DOHH2 (cell line): Measurements from ENCODE around the gene TGDS.

ENCODE experiments used
- H3F3A ChIP-seq: fragments of 200-600 bp; sonication (generic), shearing (Covaris generic); 2 replicates; pipeline ENCODE4 v1.6.0; 2016; ENCODE audit warnings: antibody characterized with exemption, mild to moderate bottlenecking; ENCODE audit not compliant: control insufficient read depth, insufficient read depth
- H3K27ac ChIP-seq: fragments of 200-600 bp; sonication (generic); 2 replicates; pipeline ENCODE4 v1.5.1; 2014; ENCODE audit warnings: low read depth, mild to moderate bottlenecking, low read length, moderate library complexity
- H3K27me3 ChIP-seq: fragments of 200-600 bp; sonication (generic); 2 replicates; pipeline ENCODE4 v1.6.1; 2014; ENCODE audit warnings: mild to moderate bottlenecking, low read length, mixed read lengths; ENCODE audit not compliant: control insufficient read depth
- H3K36me3 ChIP-seq: fragments of 200-600 bp; sonication (generic); 2 replicates; pipeline ENCODE4 v1.6.1; 2014; ENCODE audit warnings: mild to moderate bottlenecking, low read length, moderate library complexity, mixed read lengths; ENCODE audit not compliant: control insufficient read depth
- H3K4me1 ChIP-seq: fragments of 200-600 bp; sonication (generic); 2 replicates; pipeline ENCODE4 v1.6.1; 2014; ENCODE audit warnings: mild to moderate bottlenecking, low read length, mixed read lengths; ENCODE audit not compliant: control insufficient read depth
- H3K4me2 ChIP-seq: fragments of 200-600 bp; sonication (generic); 2 replicates; pipeline ENCODE4 v1.6.0; 2014; ENCODE audit warnings: mild to moderate bottlenecking, low read length, moderate library complexity
- H3K4me3 ChIP-seq: fragments of 200-600 bp; sonication (generic); 2 replicates; pipeline ENCODE4 v1.5.1; 2014; ENCODE audit warnings: mild to moderate bottlenecking, low read length, mixed read lengths
- H3K79me2 ChIP-seq: fragments of 200-600 bp; sonication (generic); 2 replicates; pipeline ENCODE4 v1.6.1; 2014; ENCODE audit warnings: mild to moderate bottlenecking, low read length, mixed read lengths; ENCODE audit not compliant: control insufficient read depth
- H3K9me2 ChIP-seq: fragments of 200-600 bp; sonication (generic); replicated peaks from 2 replicates; pipeline ENCODE4 v1.6.1; 2014; ENCODE audit warnings: mild to moderate bottlenecking, low read length, mixed read lengths; ENCODE audit not compliant: control insufficient read depth
- H3K9me3 ChIP-seq: fragments of 200-600 bp; sonication (generic); 2 replicates; pipeline ENCODE4 v1.6.1; 2014; ENCODE audit warnings: antibody characterized with exemption, low read length, mixed read lengths; ENCODE audit not compliant: control insufficient read depth, insufficient read depth
- H4K20me1 ChIP-seq: fragments of 200-600 bp; sonication (generic); 2 replicates; pipeline ENCODE4 v1.6.0; 2014; ENCODE audit warnings: low read depth, mild to moderate bottlenecking, antibody characterized with exemption, low read length, moderate library complexity; ENCODE audit not compliant: control insufficient read depth, insufficient read depth
- CTCF ChIP-seq: fragments of 200-600 bp; sonication (generic); IDR thresholded peaks from one replicate; pipeline ENCODE4 v1.5.1; 2014; ENCODE audit warnings: antibody characterized with exemption, mild to moderate bottlenecking, low read depth, low read length; ENCODE audit not compliant: poor library complexity, severe bottlenecking
- EZH2phosphoT487 ChIP-seq: fragments of 200-600 bp; sonication (generic); IDR thresholded peaks from 2 replicates; pipeline ENCODE4 v1.6.1; 2017; ENCODE audit warnings: borderline replicate concordance, mild to moderate bottlenecking, antibody characterized with exemption, low read length, moderate library complexity, mixed read lengths

Gene TGDS

DNA sequence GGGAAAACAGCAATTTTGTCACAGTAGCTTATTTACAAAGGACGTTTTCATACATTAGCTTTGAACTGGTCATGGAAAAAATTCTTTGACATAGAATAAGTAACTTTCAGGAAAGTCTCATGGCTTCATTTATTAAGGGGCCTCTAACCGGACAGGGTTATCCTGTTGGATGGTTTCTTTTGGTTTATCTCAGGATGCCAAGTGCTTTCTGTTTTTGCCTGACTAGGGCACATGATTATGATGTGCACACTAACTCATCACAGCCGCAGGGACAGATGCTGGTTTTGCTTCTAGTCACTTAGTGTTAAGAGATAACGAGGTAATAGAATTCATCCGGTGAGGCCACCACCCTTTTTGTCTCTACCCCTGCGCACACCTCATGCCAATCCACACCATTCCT is 53.0 kb downstream of the TGDS start:
- Histone ChIP-seq H3K27ac (no peak overlapping the region), H3K27me3 (peaks cover 13% of the 10 kb centered on the region), H3K9me3 (no peaks in the 10 kb centered on the region), H4K20me1 (no peaks in the 10 kb centered on the region), H3K4me1 (peaks cover 4% of the 10 kb centered on the region), H3F3A (no peaks in the 10 kb centered on the region), H3K4me3 (no peak overlapping the region), H3K4me2 (no peak overlapping the region), H3K9me2 (no peaks in the 10 kb centered on the region), H3K79me2 (no peaks in the 10 kb centered on the region), H3K36me3 (no peaks in the 10 kb centered on the region)
- no peak for TF ChIP-seq CTCF
- TF ChIP-seq EZH2phosphoT487, result no peak

- H3K4me2 ChIP-seq, result no peak overlapping the region
- no peaks in the 10 kb centered on the region for H3K4me1 ChIP-seq
- H3K9me3 ChIP-seq, result no peaks in the 10 kb centered on the region
- H3K27me3 ChIP-seq, result peaks cover 13% of the 10 kb centered on the region
- H3K36me3 ChIP-seq, result no peaks in the 10 kb centered on the region
- H3K27ac ChIP-seq, result no peak overlapping the region
- H3K9me2 ChIP-seq, result no peaks in the 10 kb centered on the region
- H3F3A ChIP-seq, result no peaks in the 10 kb centered on the region
- H3K4me3 ChIP-seq, result no peak overlapping the region
- no peak for TF ChIP-seq EZH2phosphoT487
- H3K79me2 ChIP-seq, result no peaks in the 10 kb centered on the region
- H4K20me1 ChIP-seq, result no peaks in the 10 kb centered on the region
These were observed 58.0 kb downstream of the TGDS start for GRCh38 chr13:94537740-94538630.

- Histone ChIP-seq H3K27me3 (peaks cover 13% of the 10 kb centered on the region), H3F3A (no peaks in the 10 kb centered on the region), H3K9me3 (no peaks in the 10 kb centered on the region), H3K79me2 (no peaks in the 10 kb centered on the region), H3K4me2 (no peak overlapping the region), H3K36me3 (no peaks in the 10 kb centered on the region), H3K27ac (no peak overlapping the region), H3K4me1 (no peaks in the 10 kb centered on the region), H4K20me1 (no peaks in the 10 kb centered on the region), H3K9me2 (no peaks in the 10 kb centered on the region), H3K4me3 (no peak overlapping the region)
- no peak for TF ChIP-seq CTCF
- no peak for TF ChIP-seq EZH2phosphoT487
These were observed 60.2 kb downstream of the TGDS start for GRCh38 chr13:94535775-94536174.

- Histone ChIP-seq H3K79me2 (no peaks in the 10 kb centered on the region), H3F3A (no peaks in the 10 kb centered on the region), H3K9me2 (no peaks in the 10 kb centered on the region), H3K27me3 (peaks cover 12% of the 10 kb centered on the region), H3K9me3 (no peaks in the 10 kb centered on the region), H4K20me1 (no peaks in the 10 kb centered on the region), H3K4me2 (no peak overlapping the region), H3K27ac (no peak overlapping the region), H3K4me3 (no peak overlapping the region), H3K36me3 (no peaks in the 10 kb centered on the region), H3K4me1 (no peaks in the 10 kb centered on the region)
- TF ChIP-seq CTCF (no peak), EZH2phosphoT487 (no peak)
These were observed 60.7 kb downstream of the TGDS start for GRCh38 chr13:94535231-94535630.
